GM19351 (cell line): ENCODE data around the gene PIEZO2.

Experiments
- ATAC-seq: cut with Tn5 transposase; IDR thresholded peaks from one replicate; pipeline ENCODE4 v1.9.1; 2021; ENCODE audit warnings: mild to moderate bottlenecking, moderate library complexity; ENCODE audit not compliant: unreplicated experiment

Gene PIEZO2

DNA sequence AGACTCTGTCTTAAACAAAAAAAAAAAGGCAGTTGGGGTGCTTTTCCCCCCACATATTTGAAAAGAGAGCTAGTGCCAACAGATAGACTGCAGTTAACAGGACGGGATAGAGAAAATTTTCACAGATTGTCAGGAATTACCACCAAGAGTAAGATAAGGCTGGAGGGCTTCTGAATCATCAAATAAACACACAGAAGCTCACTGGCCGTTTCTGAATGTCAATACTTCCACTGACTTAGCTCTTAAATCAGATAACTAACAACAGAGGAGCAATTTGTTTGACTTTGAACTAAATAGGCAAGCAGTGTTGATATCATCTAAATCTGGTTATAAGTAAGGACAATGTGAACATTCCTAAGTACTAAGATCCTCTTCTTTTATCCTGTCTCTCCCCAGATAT is 34.7 kb downstream of the PIEZO2 start:
- no peak for ATAC-seq

DNA sequence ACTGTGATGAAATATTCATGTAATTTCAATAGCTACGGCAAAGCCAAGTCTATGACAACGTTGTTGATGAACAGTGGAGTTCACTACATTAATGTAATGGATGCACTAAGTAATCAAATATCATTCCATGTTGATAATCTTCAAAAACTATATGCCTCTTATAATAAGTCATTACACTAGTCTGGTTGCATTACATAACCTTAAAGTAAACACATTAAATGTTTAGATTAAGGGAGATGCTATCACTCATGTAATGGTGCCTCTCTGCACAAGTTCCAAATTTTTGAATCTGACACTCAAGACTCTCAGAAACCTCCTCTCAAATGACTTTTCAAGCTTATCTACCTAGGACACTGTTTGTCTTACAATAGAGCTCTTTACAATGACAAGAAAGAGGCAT is 35.4 kb downstream of the PIEZO2 start:
- no peak for ATAC-seq

DNA sequence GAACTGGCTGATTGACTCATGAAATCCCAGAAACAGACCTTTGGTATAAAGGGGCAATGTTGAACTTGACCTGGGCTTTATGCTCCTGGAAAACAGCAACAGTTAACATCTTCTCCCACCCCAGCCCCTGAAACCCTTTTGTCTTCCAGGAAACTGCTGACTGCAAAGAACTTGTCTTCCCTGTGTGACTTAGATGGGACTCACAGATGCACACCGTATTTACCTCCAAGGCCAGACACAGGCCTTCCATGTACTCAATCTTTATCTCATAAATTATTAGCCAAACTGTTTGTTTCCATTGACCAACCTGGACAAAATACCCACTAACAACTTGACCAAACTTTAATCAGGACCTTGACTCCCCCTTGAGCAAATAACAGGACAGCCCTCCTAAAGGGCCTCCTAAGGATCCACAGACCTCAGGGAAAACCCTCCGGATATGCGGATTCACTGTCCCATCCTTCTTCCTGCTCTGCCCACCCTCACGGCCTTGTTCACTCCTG is 36.3 kb downstream of the PIEZO2 start:
- no peak for ATAC-seq

DNA sequence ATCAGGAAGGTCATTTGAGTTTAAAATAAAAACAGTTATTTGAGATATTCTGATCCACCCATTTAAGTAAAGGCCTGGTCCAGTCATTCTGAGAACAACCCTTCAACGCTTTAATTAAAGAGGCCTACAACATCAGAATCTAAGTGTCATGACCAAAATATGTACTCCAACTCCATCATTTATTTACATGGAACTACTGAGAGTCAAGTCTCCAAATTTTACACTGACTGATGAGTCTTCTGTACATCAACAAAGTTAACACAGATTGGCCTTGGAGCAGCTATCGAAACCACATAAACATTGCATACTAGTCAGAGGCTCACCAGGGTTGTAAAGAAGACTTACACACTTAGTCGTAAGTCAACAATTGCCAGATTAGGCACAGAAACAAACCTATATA is 37.1 kb downstream of the PIEZO2 start:
- no peak for ATAC-seq

DNA sequence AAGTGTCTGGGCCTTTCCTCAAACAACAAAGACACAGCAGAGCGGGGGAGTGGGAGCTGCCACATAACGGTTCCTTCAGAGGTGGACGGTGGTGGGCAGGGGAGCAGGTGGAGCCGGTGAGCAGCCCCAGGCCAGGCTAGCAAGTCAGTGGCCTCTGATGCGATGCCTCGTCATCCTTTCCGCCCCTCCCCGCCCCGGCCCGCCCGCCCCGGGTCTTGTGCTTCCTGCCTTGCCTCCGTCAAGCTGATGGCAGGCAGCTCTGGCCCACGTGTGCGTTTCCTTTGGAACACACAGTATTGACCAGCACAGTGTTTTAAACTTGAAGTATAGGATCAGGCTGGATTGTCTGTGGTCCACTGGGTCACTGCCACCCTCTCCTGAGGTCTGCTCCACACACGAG is 38.9 kb downstream of the PIEZO2 start:
- no peak for ATAC-seq

- no peak for ATAC-seq
Measured at GRCh38 chr18:11108947-11109346, 40.4 kb downstream of the PIEZO2 start.

- ATAC-seq, result no peak
Measured at GRCh38 chr18:11106894-11107293, 42.5 kb downstream of the PIEZO2 start.

GRCh38 chr18:11105463-11105862 is 43.9 kb downstream of the PIEZO2 start:
- no peak for ATAC-seq

DNA sequence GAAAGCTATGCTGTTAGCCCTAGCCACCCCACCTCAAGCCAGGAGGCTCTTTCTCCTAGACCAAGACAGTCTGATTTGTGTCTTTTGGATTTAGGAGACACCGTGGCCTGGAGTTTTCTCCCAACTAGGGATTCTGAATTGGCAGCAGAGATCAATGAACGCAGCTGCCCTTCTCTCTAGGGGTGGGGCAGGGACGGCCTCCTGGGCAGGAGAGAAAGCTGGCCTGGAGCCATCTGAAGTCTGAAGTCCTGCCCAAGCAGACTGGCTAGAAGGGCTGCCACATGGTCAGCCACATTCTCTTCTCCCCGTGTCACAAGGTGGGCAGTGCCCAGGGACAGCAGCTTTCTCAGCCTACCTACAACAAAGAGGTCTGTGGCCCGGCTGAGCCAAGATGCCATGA is 45.1 kb downstream of the PIEZO2 start:
- no peak for ATAC-seq

DNA sequence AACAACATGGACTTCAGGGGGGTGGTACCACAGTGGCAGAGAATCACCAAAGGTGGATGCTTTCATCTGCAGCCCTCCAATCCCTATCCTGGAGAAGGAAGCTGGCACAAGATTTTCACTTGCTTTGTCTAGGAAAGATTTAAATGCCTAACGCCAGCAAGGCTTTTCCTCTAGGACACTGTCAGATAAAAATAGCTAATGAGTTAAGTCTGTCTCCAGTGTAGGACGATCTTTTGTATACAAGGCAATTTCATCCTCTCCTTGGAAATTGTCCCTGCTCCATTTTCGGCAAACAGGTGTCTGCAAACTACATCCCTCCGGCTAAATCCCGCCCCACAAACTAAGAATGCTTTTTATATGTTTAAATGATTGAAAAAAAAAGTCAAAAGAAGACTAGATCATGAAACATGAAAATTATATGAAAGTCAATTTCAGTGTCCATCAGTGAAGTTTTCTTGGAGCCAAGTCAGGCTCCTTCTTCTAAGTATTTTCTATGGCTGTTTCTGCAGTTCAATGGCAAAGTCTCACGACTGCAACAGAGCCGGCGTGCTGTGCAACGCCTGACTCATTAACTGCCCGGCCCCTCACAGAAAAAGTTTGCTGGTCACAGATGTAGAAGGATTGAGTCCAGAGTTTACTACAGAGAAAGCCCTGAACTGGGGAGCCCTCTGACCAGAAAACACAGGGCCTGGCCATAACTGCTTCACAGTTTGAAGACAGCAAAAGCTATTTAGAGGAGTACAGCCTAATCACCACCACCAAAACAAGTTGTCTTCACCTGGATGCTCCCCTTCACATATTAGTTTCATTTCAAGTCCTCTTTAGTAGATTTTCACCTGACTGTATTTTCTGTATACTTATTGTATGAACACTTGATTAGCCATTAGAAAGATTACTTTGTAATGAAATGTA is 52.3 kb downstream of the PIEZO2 start:
- no peak for ATAC-seq

DNA sequence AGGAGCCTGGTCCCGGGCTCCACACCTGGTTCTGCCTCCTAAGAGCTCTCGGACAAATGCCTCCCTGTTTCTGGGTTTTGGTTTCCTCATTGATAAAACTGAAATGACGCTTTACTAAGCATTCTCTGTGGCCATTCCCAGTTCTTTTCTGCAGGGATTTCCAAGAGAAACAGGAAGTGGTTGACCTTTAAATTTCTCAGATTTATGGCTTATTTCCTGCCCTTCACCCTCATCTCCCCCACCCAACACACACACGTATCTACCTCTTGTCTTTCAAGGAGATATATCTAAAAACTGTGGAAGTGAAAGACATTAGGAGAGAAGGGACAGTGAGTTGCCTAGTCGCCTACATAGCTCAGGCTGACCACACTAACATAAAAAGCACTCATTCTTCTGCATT is 53.0 kb downstream of the PIEZO2 start:
- ATAC-seq, result no peak

GRCh38 chr18:11095674-11096293 is 53.6 kb downstream of the PIEZO2 start:
- no peak for ATAC-seq

GRCh38 chr18:11095211-11095610 is 54.2 kb downstream of the PIEZO2 start:
- no peak for ATAC-seq

- no peak for ATAC-seq
Measured at GRCh38 chr18:11091746-11092145, 57.6 kb downstream of the PIEZO2 start.

DNA sequence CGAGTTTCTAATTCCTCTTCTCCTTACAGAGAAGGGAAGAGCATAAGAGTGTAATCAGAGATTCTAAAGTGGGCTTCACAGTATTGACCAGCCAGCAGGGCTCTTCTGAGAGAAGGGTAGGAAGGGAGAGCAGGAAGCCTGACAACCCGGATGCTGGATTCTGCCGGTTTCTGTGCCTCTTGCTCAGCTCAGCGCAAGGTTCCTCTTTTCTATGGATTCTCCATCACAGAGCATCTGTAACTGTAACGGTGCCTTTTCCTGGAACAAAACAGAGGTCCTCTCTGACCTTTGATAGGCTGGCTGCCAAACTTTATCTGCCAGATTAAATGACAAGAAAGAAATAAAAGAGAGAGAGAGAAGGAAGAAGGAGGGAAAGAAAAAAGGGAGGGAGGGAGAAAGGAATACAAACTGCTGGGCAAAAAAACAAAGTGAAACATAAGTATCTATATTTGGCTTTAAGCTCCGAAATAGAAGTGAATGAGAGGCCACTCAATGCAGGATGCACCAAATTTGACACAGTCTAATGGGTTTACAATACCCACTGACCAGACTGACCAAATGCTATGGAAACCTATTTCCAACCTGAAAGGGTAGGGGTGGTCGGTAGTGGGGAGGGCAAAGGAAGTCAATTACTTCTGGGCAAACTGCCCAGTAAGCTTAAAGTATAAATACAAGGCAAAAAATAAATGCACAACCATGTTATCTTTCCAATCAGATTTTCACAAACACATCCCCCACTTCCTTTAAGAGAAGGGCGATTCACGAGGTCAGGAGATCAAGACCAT is 59.2 kb downstream of the PIEZO2 start:
- no peak for ATAC-seq

- ATAC-seq, result peak; percentile 56
Measured at GRCh38 chr18:11081009-11081532, 68.3 kb downstream of the PIEZO2 start.

- ATAC-seq, result no peak
Measured at GRCh38 chr18:11078491-11078890, 70.9 kb downstream of the PIEZO2 start.

GRCh38 chr18:11077548-11078187 is 71.7 kb downstream of the PIEZO2 start:
- ATAC-seq, result no peak

GRCh38 chr18:11074889-11075288 is 74.5 kb downstream of the PIEZO2 start:
- no peak for ATAC-seq

- no peak for ATAC-seq
Measured at GRCh38 chr18:11073971-11074370, 75.4 kb downstream of the PIEZO2 start.

DNA sequence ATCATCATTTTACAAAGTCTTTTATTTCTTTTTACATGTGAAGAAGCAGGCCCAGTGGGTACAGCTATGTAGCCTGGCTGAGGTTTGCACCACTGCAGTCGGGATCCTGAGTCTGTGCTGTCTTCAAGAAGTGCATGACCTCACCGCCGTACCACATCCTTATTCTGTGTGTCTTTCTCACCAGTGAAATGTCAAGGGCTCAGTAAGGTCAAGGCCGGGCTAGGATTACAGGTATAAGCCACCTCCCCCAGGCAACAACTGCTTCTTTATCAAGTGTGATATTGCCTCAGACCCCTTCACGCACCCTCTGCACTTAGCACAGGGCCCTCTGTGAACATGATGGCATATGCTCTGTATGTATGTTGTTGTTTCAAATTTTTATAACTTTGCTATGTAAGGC is 76.7 kb downstream of the PIEZO2 start:
- ATAC-seq, result no peak
